Measurements from ENCODE around the gene ARID1B.

The ARID1B gene

GRCh38 chr6:157161912-157162311, 384.7 kb downstream of the ARID1B start:
- DNase-seq (ENCODE audit: low spot score), result no peak

GRCh38 chr6:157162766-157163433, 385.7 kb downstream of the ARID1B start:
- DNase-seq (ENCODE audit: low spot score), result peak; percentile 38

GRCh38 chr6:157163434-157164159, 386.4 kb downstream of the ARID1B start:
- DNase-seq (ENCODE audit: low spot score), result no peak

DNA sequence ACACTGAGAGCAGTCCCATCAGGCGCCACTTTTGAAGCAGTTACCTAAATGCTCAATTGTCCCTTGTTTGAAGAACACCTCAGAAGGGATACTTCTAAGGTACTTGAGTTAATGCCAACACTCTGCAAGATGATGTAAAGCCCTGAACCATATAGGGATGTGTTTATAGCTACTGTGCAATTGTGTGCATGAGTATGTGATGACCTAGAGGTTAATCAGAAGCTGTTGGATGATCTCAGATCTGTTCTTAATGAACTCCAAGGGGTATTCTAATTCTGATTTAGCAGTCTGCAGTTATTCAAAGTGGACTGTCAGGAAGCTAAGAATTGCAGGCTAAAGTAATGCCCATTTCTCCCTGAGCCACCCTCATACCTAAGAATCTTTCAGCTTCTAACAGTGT, 387.8 kb downstream of the ARID1B start:
- no peak for DNase-seq (ENCODE audit: low spot score)

GRCh38 chr6:157166784-157167183, 389.6 kb downstream of the ARID1B start:
- DNase-seq (ENCODE audit: low spot score), result no peak

GRCh38 chr6:157167837-157168236, 390.7 kb downstream of the ARID1B start:
- no peak for DNase-seq (ENCODE audit: low spot score)

- no peak for DNase-seq (ENCODE audit: low spot score)
Measured at GRCh38 chr6:157168471-157168870, 391.3 kb downstream of the ARID1B start.

DNA sequence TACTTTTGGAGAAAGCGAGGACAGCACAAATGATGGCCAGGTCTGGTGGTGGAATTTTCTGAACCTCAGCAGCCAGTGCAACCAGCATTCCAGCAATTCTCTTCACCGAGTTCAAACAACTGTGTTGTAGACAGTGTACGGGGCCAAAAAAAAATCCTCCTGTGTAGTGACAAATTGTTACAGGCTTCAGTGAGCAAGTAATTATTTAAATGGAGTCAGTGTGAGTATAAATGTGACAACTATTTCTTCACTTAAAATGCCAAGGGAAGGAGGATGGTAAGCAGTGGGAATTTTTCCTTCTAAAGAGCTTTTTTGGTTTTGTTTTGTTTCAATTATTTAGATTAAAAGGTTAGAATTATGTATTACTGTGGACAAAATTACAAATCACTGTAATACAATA, 392.0 kb downstream of the ARID1B start:
- DNase-seq (ENCODE audit: low spot score), result no peak

DNA sequence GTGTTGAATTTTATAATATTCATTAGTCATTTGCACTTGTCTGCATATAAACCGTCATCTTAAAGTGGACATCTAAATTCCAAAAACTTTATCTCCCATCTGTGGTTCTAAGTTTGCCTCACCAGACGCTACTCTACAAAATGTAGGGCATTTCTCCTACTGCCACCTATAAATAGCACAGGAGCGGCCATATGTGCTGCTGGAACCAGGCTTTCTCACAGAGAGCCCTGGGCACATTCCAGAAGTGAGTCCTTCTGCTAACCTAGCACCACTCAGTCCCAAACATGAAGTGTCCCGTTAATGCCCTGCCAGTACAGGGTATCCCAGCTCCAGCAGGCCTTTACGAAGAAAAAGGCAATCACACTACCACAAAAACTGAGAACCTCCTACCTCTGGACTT, 392.5 kb downstream of the ARID1B start:
- no peak for DNase-seq (ENCODE audit: low spot score)

DNA sequence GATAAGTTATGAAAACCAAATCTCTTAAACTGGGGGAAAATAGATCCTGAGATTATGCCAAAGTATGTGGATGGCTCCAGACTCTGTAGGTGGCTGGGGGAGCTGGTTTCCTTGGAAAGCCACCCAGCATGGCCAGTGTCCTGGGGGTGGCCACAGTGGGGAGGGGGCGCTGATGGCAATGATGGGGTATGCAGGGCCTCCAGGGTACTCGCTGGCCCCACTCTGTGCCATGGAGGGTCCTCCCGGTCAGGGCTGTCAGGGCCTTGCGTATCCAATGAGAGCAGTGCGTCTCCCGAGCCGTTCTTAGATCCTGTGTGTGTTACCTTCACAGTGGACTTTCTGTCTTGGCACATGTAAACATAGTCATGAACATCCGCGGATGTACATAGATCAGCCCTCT, 393.4 kb downstream of the ARID1B start:
- no peak for DNase-seq (ENCODE audit: low spot score)

DNA sequence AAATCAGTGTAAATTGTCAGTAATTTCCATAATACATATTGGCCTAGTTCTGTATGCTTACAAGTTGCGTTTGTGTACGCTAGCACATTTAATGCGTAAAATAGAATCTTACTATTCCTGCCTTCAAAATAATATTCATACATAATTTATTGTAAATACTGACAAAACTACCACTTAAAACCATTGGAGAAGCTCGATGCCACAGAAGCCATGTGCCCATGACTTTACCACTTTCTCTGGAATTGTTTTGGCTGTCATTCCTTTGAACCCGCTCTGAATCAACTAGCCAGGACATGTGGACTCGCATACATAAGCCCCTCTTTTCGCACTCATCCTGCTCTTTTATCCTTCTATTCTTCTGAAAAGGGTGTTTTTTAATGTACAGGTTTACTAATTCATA, 394.6 kb downstream of the ARID1B start:
- no peak for DNase-seq (ENCODE audit: low spot score)

GRCh38 chr6:157172231-157172701, 395.1 kb downstream of the ARID1B start:
- DNase-seq (ENCODE audit: low spot score), result peak; percentile 33

- DNase-seq (ENCODE audit: low spot score), result no peak
Measured at GRCh38 chr6:157172830-157173536, 395.8 kb downstream of the ARID1B start.

DNA sequence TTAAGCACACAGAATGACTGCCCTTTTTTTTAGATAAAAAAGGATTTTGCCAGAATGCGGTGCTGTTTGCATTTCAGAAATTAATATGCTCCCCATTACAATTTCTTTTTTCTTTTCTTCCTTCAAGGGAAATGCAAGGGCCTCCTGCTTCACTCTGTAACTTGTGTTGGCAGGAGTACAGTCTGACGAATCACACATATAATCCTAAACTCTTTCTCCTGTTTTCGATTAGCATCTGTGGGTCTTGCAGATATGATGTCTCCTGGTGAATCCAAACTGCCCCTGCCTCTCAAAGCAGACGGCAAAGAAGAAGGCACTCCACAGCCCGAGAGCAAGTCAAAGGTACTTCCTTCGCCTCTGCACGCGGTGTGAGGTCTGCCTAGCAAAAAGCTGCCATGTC, 396.6 kb downstream of the ARID1B start:
- no peak for DNase-seq (ENCODE audit: low spot score)

- DNase-seq (ENCODE audit: low spot score), result no peak
Measured at GRCh38 chr6:157174731-157175130, 397.6 kb downstream of the ARID1B start.

GRCh38 chr6:157177731-157178336, 400.7 kb downstream of the ARID1B start:
- no peak for DNase-seq (ENCODE audit: low spot score)

- DNase-seq (ENCODE audit: low spot score), result no peak
Measured at GRCh38 chr6:157181649-157182048, 404.5 kb downstream of the ARID1B start.

DNA sequence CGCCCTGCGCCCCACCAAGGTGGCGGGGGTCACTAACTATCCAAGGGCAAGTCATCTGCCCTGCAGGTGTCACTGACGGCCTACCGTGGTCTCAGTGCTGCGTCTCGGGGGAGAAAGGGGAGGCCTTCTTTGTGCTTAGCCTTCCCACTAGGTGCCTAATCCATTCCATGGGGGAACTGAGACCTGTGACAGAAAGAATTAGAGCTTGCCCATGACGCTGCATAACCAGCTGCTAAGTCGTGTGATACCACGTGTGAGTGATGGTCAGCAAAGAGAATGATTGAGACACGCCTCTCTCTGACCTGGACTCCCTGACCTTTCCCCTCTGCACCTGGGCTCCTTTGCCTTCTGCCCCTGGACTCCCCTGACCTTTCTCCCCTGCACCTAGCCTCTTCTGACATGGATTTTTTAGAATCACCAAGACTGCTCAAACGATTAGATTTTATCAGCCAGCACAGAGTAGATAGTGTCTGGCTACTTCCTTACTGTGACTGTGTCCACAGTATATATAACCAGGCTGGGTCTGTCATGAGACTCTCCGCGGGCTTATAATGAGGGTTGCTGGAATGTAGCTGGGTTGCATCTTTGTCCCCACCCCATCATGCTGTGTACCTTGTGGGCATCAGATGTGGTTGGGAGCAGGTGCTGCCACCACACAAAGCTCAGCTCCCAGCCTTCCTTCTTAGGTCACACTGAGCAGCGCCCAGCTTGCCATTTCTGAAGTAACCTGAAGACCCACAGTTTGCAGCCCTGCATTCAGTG, 405.5 kb downstream of the ARID1B start:
- no peak for DNase-seq (ENCODE audit: low spot score)

DNA sequence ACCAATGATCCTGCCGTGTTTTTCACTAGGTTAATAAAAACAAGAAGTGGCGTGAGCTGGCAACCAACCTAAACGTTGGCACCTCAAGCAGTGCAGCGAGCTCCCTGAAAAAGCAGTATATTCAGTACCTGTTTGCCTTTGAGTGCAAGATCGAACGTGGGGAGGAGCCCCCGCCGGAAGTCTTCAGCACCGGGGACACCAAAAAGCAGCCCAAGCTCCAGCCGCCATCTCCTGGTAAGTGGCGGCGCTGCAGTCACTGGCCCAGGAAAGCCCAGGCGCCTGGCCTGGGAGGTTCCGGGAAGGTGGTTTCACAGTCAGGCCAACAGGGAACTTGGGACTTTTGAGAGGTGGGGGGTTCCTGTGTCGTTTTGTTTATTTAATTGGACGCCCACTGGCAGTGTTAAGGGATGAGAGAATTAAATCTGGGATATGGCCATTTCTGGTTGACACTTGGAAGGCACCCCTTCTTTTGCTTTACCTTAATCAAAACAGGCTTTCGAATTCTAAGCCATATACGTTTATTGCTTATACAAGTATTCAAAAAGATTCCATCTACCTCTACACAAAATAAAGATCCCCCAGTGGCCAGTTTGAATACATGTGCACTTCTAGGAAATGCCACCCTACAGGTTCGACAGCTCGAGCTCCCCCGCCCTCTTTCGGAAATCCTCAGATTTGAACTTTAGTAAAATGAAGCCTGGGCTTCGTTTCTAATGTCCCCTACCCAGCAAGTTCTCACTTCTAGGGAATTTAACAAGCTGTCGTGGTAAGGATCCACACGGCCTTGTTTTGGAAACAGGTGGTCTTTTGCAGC, 407.2 kb downstream of the ARID1B start:
- DNase-seq (ENCODE audit: low spot score), result peak; percentile 53

DNA sequence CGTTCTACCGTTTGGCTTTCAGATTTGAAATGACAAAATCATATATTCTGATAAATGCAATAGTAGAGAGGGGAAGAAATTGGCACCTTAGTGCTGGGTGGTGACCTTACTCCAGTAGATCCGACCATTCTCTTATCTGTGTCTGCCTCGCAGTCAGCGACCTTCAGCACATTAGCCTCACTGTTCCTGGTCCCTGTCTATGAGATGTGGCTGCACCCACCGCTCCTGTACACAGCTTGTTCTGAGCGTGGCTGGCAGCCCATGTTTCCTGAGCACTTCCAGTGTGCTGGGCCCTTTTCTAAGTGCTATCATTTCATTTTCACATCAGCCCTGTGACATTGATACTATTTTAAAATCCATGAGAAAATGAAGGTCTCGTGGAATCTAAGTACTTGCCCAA, 408.0 kb downstream of the ARID1B start:
- DNase-seq (ENCODE audit: low spot score), result no peak

- no peak for DNase-seq (ENCODE audit: low spot score)
Measured at GRCh38 chr6:157185986-157186385, 408.8 kb downstream of the ARID1B start.
